Skeletal muscle tissue (tissue), 4 donors: ENCODE results near the gene NCS1. TPM values are rescaled to one million over a fixed set of nuclear protein-coding genes. Genes with fewer than 3 reads are reported as not detected.
A peak's percentile ranks its signal among the peaks of the same experiment; 100 is the strongest.

Experiments used
- H3K27ac ChIP-seq: one replicate; pipeline ENCODE4 v1.7.0; 2013; ENCODE audit warnings: mild to moderate bottlenecking, low read depth, low read length, inconsistent platforms
- H3K27me3 ChIP-seq, 3 donors: one replicate each; pipeline ENCODE4 v1.7.0; 2013; ENCODE audit warnings: low read length in 3 of 3; ENCODE audit not compliant: control insufficient read depth in 3 of 3, insufficient read depth in 3 of 3
- H3K36me3 ChIP-seq, 3 donors: one replicate each; pipeline ENCODE4 v1.7.0; 2013; ENCODE audit warnings: low read length in 3 of 3; ENCODE audit not compliant: control insufficient read depth in 3 of 3, insufficient read depth in 3 of 3
- H3K4me1 ChIP-seq, 3 donors: one replicate each; pipeline ENCODE4 v1.7.0; 2013; ENCODE audit warnings: low read length in 3 of 3, mild to moderate bottlenecking in 3 of 3; ENCODE audit not compliant: control insufficient read depth in 3 of 3, insufficient read depth in 3 of 3
- H3K4me3 ChIP-seq, 3 donors: one replicate each; pipeline ENCODE4 v1.7.0; 2013; ENCODE audit warnings: low read length in 3 of 3
- H3K9ac ChIP-seq, 3 donors: one replicate each; pipeline ENCODE4 v1.7.0; 2013; ENCODE audit warnings: low read length in 3 of 3, mild to moderate bottlenecking in 3 of 3, moderate library complexity in 2 of 3, low read depth in 1 of 3
- H3K9me3 ChIP-seq, 3 donors: one replicate each; pipeline ENCODE4 v1.7.0; 2013; ENCODE audit warnings: low read length in 3 of 3; ENCODE audit not compliant: control insufficient read depth in 3 of 3
- total RNA-seq: library from RNA; depleted of rRNA; stranded (reverse); fragments of >200 nt; gene quantifications from one replicate; pipeline ENCODE4 v1.2.3, GENCODE V29; 2014
- donor health status: Osteomylitis.

The NCS1 gene
- total RNA-seq, 1 donor from 2014 or later = 19.3 TPM

DNA sequence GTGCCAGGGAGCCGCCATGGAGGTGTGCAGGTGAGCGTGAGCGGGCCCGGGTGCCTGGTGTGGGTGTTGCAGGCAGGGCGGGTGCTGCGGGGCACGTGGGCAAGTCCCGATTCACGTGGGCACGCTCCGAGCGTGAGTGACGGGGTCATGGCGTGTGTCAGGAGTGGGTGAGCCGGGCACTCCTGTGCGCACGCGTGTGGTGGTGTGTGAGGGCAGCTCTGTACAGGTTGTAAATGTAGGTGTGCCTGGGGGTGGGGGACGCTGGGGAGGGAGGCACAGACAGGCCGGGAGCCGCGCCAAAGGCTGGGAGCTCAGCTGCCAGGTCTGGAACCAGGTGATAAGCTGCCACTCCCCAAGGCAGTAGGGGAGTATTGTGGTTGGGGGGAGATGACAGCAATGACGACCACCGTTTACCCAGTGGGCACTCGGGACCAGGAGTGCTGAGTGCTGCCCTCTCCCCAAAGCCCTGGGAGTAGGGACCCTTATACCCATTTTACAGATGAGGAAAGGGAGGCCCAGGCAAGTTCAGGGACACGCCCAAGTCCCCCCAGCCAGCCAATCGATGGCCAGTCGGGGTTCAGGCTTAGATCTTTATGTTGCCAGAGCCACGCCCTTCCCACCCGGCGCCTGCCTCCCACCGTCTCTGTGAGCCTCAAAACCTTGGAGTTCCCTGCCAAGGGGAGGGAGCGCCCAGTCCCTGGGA is 9.6 kb downstream of the NCS1 start:
- H3K36me3 ChIP-seq = no peaks in the 10 kb centered on the region
- H3K27ac ChIP-seq = no peak overlapping the region
- H3K4me1 ChIP-seq = peaks cover 0 to 4% (median 0%) of the 10 kb centered on the region in 3 donors
- no peak overlapping the region for H3K4me3 ChIP-seq
- H3K27me3 ChIP-seq = peaks cover 0 to 3% (median 0%) of the 10 kb centered on the region in 3 donors
- no peaks in the 10 kb centered on the region for H3K9me3 ChIP-seq
- H3K9ac ChIP-seq = no peak overlapping the region

DNA sequence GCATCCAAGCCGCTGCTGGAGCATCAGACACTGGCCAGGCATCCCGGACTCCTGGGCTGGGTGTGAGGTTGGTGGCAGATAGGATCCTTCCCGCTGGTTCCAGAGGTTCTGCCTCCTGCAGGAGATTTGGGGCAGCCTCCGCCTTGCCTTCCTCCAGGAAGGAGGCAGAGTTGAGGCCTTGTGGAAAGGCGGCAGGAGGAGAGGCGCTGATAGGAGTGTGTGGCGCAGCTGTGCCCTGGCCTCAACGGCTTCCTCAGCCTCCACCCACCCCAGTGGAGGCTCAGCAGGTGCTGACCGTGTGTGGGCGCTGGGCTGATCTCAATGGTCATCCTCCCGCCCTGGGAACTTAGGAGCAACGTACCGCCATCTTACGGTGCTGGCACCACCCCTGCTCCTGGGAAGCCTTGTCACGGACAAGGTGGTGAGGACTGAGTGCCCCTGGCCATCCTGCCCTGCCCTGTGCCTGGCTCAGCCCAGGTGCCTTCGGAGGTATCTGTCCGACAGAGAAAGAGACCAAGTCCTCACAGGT is 10.2 kb downstream of the NCS1 start:
- Histone ChIP-seq H3K27ac (no peak overlapping the region), H3K4me1 (peaks cover 0 to 4% (median 3%) of the 10 kb centered on the region in 3 donors), H3K27me3 (peaks cover 0 to 3% (median 0%) of the 10 kb centered on the region in 3 donors), H3K4me3 (no peak overlapping the region), H3K9me3 (no peaks in the 10 kb centered on the region), H3K9ac (no peak overlapping the region), H3K36me3 (no peaks in the 10 kb centered on the region)

DNA sequence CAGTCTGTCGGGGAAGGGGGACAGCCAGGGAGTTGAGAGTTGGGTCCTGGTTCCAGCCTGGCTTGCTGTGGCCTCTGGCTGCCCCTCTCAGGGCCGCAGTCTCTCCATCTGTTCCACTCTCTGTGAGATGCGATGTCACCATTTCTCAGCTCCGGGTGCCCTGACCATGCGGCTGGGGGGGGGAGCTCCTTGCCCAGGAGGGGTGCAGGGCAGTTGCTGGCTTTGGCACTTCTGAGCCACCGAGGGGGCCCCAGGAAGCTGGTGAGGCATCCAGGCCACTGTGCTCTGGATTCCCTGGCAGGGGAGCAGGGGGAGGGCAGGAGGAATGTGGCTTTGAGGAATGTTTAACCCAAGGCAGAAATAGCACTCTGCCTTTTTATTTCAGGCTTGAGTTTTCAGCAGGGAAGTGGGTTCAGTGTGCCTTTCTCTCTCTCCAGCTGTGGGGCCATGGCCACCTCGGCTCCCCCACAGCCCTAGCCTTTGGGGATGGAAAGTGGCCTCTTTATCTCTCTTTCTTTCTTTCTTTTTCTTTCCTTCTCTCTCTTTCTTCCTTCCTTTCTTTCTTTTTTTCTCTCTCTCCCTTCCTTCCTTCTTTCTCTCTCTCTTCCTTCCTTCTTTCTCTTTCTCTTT is 11.0 kb downstream of the NCS1 start:
- H3K36me3 ChIP-seq = no peaks in the 10 kb centered on the region
- no peak overlapping the region for H3K27ac ChIP-seq
- no peak overlapping the region for H3K4me3 ChIP-seq
- H3K9me3 ChIP-seq = no peaks in the 10 kb centered on the region
- H3K27me3 ChIP-seq = peaks cover 0 to 3% (median 0%) of the 10 kb centered on the region in 3 donors
- H3K9ac ChIP-seq = no peak overlapping the region
- H3K4me1 ChIP-seq = peaks cover 0 to 5% (median 4%) of the 10 kb centered on the region in 3 donors

DNA sequence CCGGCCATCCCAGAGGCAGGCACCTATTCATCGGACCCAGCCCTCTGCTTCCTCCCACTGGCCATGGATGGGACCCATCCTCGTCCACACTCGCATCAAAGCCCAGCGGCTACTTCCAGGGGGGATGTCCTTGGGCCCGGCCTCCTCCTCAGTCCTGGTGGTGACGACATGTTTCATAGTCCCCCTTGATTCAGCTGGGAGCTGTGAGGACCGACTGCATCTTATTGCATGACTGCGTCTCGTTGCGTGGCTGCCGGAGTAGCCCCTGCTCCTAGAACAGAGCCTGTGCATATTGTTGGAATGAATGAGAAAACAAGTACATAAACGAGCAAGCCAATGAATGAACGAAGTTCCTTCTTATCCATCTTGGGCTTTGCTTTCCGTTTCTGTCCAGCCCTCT is 12.8 kb downstream of the NCS1 start:
- peaks cover 0 to 3% (median 0%) of the 10 kb centered on the region in 3 donors for H3K27me3 ChIP-seq
- no peak overlapping the region for H3K27ac ChIP-seq
- H3K9ac ChIP-seq = no peak overlapping the region
- H3K4me3 ChIP-seq = no peak overlapping the region
- H3K9me3 ChIP-seq = no peaks in the 10 kb centered on the region
- H3K4me1 ChIP-seq = peaks cover 0 to 5% (median 4%) of the 10 kb centered on the region in 3 donors
- no peaks in the 10 kb centered on the region for H3K36me3 ChIP-seq

DNA sequence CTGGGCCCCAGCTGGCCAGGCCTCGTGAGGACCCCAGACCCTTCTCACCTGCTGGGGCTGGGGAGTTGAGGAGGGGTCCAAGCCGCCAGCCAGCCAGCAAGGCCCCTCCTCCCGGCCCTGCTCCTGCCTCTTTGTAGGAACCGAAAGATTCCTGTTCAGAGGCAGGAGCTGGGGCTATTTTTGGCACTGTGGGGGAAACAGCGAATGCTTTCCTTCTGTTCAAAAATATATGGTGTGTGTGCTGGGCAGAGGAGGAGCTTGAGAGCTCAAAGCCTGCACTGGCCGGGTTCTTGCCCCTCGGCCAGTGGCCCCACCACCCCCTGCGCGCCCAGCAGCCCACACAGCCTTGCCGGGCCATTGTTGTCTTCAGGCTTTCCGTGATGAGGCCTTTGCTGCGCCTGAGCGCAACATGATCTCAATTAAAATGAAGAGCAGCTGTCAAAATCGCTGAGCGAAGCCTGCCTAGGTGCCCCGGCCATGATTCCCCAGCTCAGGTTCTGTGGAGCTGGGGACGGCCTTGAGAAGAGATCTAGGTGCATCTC is 13.4 kb downstream of the NCS1 start:
- Histone ChIP-seq H3K27me3 (peaks cover 0 to 3% (median 0%) of the 10 kb centered on the region in 3 donors), H3K9ac (no peak overlapping the region), H3K4me1 (peaks cover 0 to 5% (median 4%) of the 10 kb centered on the region in 3 donors), H3K9me3 (no peaks in the 10 kb centered on the region), H3K36me3 (no peaks in the 10 kb centered on the region), H3K4me3 (no peak overlapping the region), H3K27ac (no peak overlapping the region)

DNA sequence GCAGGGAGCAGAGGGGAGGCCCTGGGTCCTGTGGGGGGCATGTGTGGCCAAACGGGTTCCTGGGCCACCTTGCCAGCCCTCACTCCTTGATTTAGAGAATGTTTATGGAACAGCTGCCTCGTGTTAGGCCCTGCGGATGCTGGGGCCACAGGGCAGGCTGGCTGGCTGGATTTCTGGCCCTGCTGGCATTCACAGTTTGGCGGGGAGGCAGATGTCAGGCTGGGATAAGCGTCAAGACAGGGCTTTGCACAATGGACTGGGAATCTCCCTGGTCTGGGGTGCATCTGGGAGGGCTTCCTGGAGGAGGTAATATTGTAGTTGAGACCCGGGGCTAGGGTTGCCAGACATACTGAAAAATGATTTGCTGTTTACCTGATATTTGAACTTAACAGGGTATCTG is 13.8 kb downstream of the NCS1 start:
- peaks cover 0 to 3% (median 0%) of the 10 kb centered on the region in 3 donors for H3K27me3 ChIP-seq
- H3K36me3 ChIP-seq = no peaks in the 10 kb centered on the region
- no peak overlapping the region for H3K9ac ChIP-seq
- H3K4me1 ChIP-seq = peaks cover 0 to 5% (median 4%) of the 10 kb centered on the region in 3 donors
- H3K9me3 ChIP-seq = no peaks in the 10 kb centered on the region
- no peak overlapping the region for H3K27ac ChIP-seq
- no peak overlapping the region for H3K4me3 ChIP-seq

DNA sequence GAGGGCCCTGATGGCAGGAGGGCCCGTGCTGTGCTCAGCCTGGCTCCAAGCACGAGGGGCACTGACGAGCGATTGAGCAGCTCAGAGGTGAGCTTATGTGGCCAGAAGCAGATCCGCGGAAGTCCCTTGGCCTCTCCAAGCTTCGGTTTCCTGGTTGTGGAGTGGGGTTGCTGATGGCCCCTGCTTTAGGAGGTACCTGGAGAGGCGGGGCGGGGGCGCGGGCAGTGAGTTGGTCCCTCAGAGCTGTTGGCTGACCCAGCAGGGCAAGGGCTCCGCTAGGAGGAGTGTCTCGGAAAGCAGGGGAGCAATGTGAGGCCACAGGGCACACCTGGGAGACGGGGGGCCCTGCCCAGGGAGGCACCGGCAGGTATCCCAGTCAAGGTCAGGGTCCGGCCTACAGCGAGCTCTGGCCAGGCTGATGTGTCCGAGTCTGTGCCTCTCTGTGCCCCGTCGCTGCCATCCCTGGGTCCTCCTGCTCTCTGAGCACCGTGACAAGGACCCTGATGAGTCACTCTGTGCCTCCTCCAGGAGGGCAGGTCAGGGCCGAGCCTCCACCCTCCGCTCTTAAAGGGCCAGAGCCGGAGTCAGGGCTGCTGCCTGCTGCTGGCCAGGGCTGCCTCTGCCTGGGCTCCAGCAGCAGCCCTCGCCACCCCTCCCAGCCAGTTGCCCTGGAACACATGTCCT is 14.8 kb downstream of the NCS1 start:
- Histone ChIP-seq H3K27ac (peak overlapping the region; percentile 25), H3K27me3 (peaks cover 0 to 4% (median 3%) of the 10 kb centered on the region in 3 donors), H3K9ac (peak overlapping the region in 2 of 3 donors; percentile 33 to 54), H3K4me1 (peaks cover 0 to 5% (median 4%) of the 10 kb centered on the region in 3 donors), H3K36me3 (no peaks in the 10 kb centered on the region), H3K4me3 (peak overlapping the region in 1 of 3 donors; percentile 22), H3K9me3 (no peaks in the 10 kb centered on the region)

DNA sequence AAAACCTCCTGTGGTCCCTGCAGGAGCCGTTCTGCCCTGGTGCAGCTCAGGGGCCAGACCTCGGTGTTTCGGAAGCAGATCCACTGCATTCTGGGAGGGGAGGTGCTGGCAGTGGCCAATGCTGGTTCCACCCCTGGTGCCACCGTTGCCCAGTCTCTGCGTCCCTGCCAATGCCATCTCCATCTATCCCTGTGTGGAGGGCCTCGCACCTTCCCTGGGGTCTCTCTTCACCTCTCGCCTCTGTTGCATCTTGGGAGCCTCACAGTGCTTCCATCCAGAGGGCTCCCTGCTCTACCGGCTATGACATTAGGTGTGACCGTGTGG is 15.3 kb downstream of the NCS1 start:
- Histone ChIP-seq H3K27me3 (peaks cover 0 to 4% (median 3%) of the 10 kb centered on the region in 3 donors), H3K27ac (no peak overlapping the region), H3K4me3 (no peak overlapping the region), H3K36me3 (no peaks in the 10 kb centered on the region), H3K9ac (peak overlapping the region in 2 of 3 donors; percentile 33 to 54), H3K4me1 (peaks cover 0 to 5% (median 4%) of the 10 kb centered on the region in 3 donors), H3K9me3 (no peaks in the 10 kb centered on the region)

DNA sequence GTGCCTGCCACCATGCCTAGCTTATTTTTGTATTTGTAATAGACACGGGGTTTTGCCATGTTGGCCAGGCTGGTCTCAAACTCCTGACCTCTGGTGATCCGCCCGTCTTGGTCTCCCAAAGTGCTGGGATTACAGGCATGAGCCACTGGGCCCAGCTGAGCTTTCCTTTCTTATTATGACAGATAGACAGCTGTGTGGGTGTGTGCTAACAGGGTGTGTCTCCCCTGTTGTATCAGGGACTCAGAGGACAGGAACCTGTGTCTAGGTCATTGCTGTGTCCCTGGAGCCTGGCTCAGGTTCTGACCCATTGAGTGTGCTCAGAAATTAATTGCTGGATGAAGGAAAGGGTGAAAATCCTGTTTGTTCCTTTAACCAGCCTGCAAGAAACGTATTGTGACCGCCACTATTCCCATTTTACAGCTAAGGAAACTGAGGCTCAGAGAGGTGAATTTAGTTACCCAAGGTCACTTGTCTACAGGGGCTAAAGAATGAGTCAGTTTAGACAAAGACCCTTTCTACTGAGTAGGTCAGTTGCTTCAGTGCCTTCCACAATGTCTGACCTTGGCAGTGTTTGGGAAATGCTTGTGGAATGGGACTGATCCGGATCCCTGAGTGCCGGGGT is 16.8 kb downstream of the NCS1 start:
- no peak overlapping the region for H3K27ac ChIP-seq
- no peak overlapping the region for H3K4me3 ChIP-seq
- no peaks in the 10 kb centered on the region for H3K36me3 ChIP-seq
- peaks cover 0 to 5% (median 4%) of the 10 kb centered on the region in 3 donors for H3K4me1 ChIP-seq
- no peak overlapping the region for H3K9ac ChIP-seq
- no peaks in the 10 kb centered on the region for H3K9me3 ChIP-seq
- peaks cover 0 to 4% (median 3%) of the 10 kb centered on the region in 3 donors for H3K27me3 ChIP-seq
